ENCODE data around the gene SRRM3. TPM values are rescaled to one million over a fixed set of nuclear protein-coding genes. Genes with fewer than 3 reads are reported as not detected.
"Not testable (repeated sequence)": the region's sequence is repeated elsewhere in the genome, so short reads cannot be mapped to it uniquely, and the experiment has no call there.

The SRRM3 gene
- total and polyA plus RNA-seq, 8 donors = 0.37 to 6.4 (median 5.3) TPM; not detected in 2

- intact Hi-C loops (cut with DNase I; ENCODE audit: low total_unique reads) = no loop called here
- 0 to 1% (median 0%) methylated on average over 35 to 75 of the region's 75 CpGs for WGBS, 5 donors
These were observed 100.9 kb downstream of the SRRM3 start, which contains the start of gene HSPB1 for GRCh38 chr7:76302347-76303201. HSPB1 (plus strand) TSS chr7:76302673; CDS start chr7:76302713, 40 bp downstream.

GRCh38 chr7:76303202-76304147 is 101.8 kb downstream of the SRRM3 start:
- H3K4me3 ChIP-seq = peak overlapping the region; percentile 73 to 92 (median 88)
- peak; percentile 85 to 97 for DNase-seq
- H3K27ac ChIP-seq = peak overlapping the region; percentile 94 to 99 (median 97)
- peaks cover 0 to 11% (median 6%) of the 10 kb centered on the region in 4 donors for H3K36me3 ChIP-seq
- intact Hi-C loops (cut with DNase I; ENCODE audit: low total_unique reads) = no loop called here
- no peaks in the 10 kb centered on the region for H3K27me3 ChIP-seq
- WGBS, 5 donors = 1 to 4% (median 3%) methylated on average over 49 to 56 of the region's 56 CpGs
- H3K4me1 ChIP-seq = peaks cover 41 to 74% (median 57%) of the 10 kb centered on the region in 4 donors
- TF ChIP-seq POLR2AphosphoS5 (IDR thresholded peaks at IDR 0.05) (peak; percentile 42 to 74 (median 59)), POLR2A (IDR thresholded peaks at IDR 0.05) (no peak), EP300 (IDR thresholded peaks at IDR 0.05) (no peak)
- H3K9me3 ChIP-seq = no peaks in the 10 kb centered on the region

More at GRCh38 chr7:76302347-76303201, 100.9 kb downstream of the SRRM3 start, which contains the start of gene HSPB1:
- Histone ChIP-seq H3K36me3 (peaks cover 0 to 11% (median 6%) of the 10 kb centered on the region in 4 donors), H3K9me3 (no peaks in the 10 kb centered on the region), H3K27ac (peak within 1 kb of the TSS; percentile 94 to 99 (median 97)), H3K4me1 (peaks cover 44 to 76% (median 60%) of the 10 kb centered on the region in 4 donors), H3K27me3 (no peaks in the 10 kb centered on the region), H3K4me3 (peak within 1 kb of the TSS; percentile 73 to 92 (median 88))
- DNase-seq = peak; percentile 96 to 97
- TF ChIP-seq EP300 (IDR thresholded peaks at IDR 0.05) (peak; percentile 57), POLR2A (IDR thresholded peaks at IDR 0.05) (peak in 2 of 4 donors; percentile 87 to 93), POLR2AphosphoS5 (IDR thresholded peaks at IDR 0.05) (peak; percentile 91 to 97 (median 96))
- TF ChIP-seq, protein P1, sequence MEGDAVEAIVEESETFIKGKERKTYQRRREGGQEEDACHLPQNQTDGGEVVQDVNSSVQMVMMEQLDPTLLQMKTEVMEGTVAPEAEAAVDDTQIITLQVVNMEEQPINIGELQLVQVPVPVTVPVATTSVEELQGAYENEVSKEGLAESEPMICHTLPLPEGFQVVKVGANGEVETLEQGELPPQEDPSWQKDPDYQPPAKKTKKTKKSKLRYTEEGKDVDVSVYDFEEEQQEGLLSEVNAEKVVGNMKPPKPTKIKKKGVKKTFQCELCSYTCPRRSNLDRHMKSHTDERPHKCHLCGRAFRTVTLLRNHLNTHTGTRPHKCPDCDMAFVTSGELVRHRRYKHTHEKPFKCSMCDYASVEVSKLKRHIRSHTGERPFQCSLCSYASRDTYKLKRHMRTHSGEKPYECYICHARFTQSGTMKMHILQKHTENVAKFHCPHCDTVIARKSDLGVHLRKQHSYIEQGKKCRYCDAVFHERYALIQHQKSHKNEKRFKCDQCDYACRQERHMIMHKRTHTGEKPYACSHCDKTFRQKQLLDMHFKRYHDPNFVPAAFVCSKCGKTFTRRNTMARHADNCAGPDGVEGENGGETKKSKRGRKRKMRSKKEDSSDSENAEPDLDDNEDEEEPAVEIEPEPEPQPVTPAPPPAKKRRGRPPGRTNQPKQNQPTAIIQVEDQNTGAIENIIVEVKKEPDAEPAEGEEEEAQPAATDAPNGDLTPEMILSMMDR (IDR thresholded peaks at IDR 0.05) = peak in 1 of 7 experiments; percentile 22

DNA sequence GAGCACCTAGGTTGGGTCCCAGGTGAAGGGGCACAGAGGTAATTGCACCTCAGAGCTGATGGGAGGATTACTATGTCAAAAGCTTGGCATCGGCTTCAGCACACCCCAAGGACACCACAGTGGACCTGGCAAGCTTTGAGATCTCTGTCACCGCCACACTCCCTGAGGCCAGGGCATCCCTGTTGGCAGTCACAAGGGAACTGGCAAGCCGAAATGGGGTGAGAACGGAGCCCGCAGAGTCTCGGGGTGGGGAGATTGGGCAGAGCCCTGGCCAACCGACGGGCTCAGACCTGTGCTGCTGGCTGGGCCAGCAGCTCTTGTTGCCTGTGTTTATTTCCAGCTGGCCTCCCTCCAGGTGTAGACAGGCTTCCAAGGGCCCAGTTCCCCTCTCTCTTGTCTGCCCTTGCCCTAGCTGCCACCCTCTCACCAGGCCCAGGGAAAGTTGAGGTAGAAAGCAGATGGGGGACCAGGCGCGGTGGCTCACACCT is 103.2 kb downstream of the SRRM3 start:
- intact Hi-C loops (cut with DNase I; ENCODE audit: low total_unique reads) = no loop called here
- H3K27me3 ChIP-seq = no peaks in the 10 kb centered on the region
- peak; percentile 57 to 88 for DNase-seq
- H3K4me1 ChIP-seq = peaks cover 41 to 68% (median 54%) of the 10 kb centered on the region in 4 donors
- peak overlapping the region; percentile 83 to 99 (median 97) for H3K27ac ChIP-seq
- 28 to 56% (median 47%) methylated on average over 5 to 10 of the region's 10 CpGs for WGBS, 5 donors
- H3K36me3 ChIP-seq = peaks cover 0 to 11% (median 6%) of the 10 kb centered on the region in 4 donors
- H3K9me3 ChIP-seq = no peaks in the 10 kb centered on the region
- H3K4me3 ChIP-seq = peak overlapping the region in 2 of 4 donors; percentile 73 to 92
- peak in 2 of 3 donors; percentile 43 to 56 for TF ChIP-seq POLR2AphosphoS5 (IDR thresholded peaks at IDR 0.05)
- no peak for TF ChIP-seq POLR2A (IDR thresholded peaks at IDR 0.05)

DNA sequence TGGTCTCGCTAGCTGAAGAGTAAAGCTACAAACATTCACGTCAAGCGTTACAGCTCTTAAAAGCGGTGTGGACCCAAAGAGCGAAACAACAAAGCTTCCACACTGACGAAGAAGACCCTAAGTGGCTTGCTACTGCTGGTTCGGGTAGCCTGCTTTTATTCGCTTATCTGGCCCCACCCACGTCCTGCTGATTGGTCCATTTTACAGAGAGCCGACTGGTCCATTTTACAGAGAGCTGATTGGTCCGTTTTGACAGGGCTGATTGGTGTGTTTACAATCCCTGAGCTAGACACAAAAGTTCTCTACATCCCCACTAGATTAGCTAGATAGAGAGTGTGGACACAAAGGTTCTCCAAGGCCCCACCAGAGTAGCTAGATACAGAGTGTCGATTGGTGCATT is 107.2 kb downstream of the SRRM3 start:
- H3K4me1 ChIP-seq = peaks cover 21 to 48% (median 42%) of the 10 kb centered on the region in 4 donors
- H3K27me3 ChIP-seq; H3K9me3 ChIP-seq; H3K36me3 ChIP-seq; H3K27ac ChIP-seq; H3K4me3 ChIP-seq; DNase-seq; intact Hi-C loops (cut with DNase I; ENCODE audit: low total_unique reads): not testable (repeated sequence)
- 86 to 92% (median 92%) methylated on average over 12 of the region's 12 CpGs for WGBS, 5 donors

DNA sequence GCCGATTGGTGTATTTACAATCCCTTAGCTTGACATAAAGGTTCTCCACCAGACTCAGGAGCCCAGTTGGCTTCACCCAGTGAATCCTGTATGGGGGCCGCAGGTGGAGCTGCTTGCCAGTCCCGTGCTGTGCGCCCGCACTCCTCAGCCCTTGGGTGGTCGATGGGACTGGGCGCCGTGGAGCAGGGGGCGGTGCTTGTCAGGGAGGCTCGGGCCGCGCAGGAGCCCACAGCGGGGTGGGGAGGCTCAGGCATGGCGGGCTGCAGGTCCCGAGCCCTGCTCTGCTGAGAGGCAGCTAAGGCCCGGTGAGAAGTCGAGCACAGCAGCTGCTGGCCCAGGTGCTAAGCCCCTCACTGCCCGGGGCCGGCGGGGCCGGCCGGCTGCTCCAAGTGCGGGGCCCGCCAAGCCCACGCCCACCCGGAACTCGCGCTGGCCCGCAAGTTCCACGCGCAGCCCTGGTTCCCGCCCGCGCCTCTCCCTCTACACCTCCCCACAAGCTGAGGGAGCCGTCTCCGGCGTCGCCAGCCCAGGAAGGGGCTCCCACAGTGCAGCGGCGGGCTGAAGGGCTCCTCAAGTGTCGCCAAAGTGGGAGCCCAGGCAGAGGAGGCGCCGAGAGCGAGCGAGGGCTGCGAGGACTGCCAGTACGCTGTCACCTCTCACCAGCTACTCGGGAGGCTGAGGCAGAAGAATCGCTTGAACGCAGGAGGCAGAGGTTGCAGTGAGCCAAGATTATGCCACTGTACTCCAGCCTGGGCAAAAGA is 107.8 kb downstream of the SRRM3 start:
- H3K36me3 ChIP-seq, DNase-seq: not testable (repeated sequence)
- H3K27ac ChIP-seq = peak overlapping the region in 1 of 5 donors; percentile 76

More for the DNA sequence above, 107.8 kb downstream of the SRRM3 start:
- H3K9me3 ChIP-seq, H3K4me3 ChIP-seq, H3K27me3 ChIP-seq: not testable (repeated sequence)
- H3K4me1 ChIP-seq = peaks cover 20 to 45% (median 39%) of the 10 kb centered on the region in 4 donors
- intact Hi-C loops (cut with DNase I; ENCODE audit: low total_unique reads) = loop anchor here (5.0 kb wide), 1 partner anchor 137 kb away; no protein-coding TSS in a partner anchor
- WGBS, 5 donors = 94 to 98% (median 96%) methylated on average over 25 to 50 of the region's 50 CpGs

Measured in stomach (tissue), 9 donors.